ENCODE data around the gene ZNF302.
"Not testable (repeated sequence)": the region's sequence is repeated elsewhere in the genome, so short reads cannot be mapped to it uniquely, and the experiment has no call there.

ZNF302 gene

DNA sequence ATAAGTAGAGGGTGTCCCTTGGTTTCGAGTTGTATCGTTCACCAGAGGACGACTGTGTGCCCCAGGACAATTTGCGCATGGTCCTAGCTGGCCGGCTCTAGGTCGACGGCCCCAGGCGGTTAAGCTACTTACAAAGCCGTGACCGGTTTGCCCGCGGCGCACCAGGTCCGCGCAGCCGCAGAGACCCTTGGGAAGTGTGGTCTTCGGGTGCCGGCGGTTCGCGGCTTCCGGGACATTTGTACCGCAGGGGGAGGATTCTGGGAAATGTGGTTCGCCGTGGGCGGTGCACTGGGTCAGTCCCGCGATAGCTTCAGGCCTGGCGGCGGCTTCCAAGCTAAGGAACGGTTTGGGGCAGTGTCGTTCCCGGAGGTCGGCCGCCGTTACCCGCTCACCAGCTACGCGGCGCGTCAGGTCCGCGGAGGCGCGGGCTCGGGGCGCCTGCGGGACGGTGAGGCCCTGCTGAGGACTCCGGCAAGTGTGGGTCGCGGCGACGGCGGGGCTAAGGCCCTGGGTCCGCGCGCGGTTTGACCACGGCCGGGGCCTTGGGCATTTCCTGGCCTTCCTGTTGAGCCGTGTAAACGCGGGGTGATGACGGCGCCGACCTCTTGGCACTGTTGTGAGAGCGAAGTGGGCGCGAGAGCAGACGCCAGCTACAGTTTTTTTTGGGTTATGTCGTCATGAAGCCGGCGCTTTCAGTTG is at the start of gene ZNF302:
TSS of gene ZNF302 (plus strand) at position 293 of the 699 bp plus-strand sequence. CDS start 1,127 bp downstream, outside the sequence.
- peak; percentile 94 for DNase-seq (ENCODE audit: low read depth in 2 of 2)

DNA sequence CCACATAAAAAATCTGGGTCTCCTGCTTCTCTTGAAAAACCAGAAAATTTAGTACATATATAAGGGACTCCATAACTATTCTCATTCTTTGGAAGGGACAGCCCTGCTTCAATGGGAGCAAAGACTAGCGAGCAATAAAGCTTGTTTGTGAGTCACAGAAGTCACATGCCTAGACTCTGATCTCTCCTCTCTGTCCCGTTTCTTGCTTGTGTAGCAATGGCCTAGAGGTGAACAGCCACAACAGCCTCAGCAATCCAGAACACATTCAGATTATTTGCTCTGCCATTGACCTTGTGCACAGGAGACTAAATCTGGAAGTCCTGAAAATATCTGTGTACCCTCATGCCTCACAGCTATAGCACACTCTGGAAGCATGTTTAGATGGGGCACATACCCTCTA is 43.7 kb upstream of the ZNF302 start:
- DNase-seq (ENCODE audit: low read depth in 2 of 2) = no peak

DNA sequence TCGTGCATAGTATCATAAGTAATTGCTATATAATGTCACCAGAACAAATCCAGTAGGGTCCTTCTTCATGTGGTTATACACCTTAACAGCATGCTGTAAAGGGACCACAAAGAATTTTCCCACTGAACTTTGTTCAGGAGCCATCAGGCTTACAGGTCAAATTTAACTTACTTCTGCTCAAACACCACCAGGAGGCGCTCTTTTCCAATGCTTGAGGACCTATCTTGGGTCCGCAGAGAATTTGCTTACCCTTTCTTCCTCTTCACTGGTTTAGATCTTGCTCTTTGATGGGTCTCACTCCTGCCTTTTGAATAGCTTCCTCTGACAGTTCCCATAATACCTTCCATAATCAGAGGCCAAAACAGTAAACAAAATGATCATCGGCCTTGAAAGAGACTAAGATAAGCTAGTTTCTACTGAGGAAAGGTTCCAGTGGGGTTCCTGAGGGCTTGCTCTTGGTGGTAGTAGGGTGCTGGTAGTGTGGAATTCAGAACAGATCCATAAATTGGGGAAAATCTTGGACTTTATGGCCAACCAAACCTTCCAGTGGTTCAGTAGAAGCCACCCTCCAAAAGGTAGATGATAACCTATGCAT is 37.9 kb upstream of the ZNF302 start:
- peak; percentile 50 to 57 for DNase-seq (ENCODE audit: low read depth in 2 of 2)

DNA sequence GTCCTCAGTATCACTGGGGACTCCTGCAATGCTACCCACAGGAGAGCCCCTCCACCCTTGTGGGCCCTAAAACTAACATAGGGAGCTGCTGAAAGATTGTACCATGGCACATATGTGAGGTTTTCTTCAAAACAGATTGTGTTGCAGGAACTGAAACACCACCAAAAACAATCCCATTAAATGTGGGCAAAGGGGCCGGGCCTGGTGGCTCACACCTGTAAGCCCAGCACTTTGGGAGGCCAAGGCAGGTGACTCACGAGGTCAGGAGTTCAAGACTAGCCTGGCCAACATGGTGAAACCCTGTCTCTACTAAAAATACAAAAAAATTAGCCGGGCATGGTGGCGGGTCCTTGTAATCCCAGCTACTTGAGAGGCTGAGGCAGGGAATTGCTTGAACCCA is 35.2 kb upstream of the ZNF302 start:
- DNase-seq (ENCODE audit: low read depth in 2 of 2) = no peak

DNA sequence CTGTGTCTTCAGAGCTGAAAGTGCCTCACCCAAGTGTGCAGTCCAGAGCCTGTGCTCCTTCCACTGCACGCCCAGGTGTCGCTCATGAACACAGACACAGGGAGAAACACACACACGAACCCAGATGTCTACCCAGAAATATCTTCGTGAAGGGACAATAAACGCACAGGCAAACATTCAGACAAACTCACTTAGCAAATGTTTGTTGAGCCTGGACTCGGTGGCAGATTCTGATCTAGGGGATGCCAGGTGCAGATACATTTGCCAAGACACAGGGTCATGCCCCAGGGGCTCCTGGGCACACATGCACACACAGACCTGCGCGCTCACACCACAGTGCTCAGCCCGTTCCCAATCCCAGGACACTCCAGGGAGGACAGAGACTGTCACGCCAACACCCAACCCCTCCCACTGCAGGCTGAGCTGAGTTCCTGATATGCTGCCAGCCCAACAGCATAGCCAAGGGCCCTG is 32.5 kb upstream of the ZNF302 start:
- DNase-seq (ENCODE audit: low read depth in 2 of 2) = no peak

DNA sequence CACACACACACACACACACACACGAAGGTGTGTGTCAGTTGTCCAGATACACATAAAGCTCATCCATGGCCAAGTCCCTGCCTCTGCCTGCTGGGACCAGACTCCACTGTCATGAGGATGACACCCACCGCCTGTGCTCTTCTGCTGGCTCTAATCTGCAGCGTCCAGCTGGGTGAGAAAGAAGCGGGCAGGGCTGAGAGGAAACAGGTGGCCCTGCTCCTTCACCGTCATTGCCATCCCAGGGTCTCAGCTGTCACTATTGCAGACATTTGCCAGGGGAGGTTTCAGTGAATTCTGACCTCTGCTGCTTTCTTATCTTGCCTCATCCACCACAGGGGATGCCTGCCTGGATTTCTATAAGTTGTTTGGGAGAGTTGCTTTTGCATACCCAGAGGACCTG is 31.9 kb upstream of the ZNF302 start:
- DNase-seq (ENCODE audit: low read depth in 2 of 2) = no peak

DNA sequence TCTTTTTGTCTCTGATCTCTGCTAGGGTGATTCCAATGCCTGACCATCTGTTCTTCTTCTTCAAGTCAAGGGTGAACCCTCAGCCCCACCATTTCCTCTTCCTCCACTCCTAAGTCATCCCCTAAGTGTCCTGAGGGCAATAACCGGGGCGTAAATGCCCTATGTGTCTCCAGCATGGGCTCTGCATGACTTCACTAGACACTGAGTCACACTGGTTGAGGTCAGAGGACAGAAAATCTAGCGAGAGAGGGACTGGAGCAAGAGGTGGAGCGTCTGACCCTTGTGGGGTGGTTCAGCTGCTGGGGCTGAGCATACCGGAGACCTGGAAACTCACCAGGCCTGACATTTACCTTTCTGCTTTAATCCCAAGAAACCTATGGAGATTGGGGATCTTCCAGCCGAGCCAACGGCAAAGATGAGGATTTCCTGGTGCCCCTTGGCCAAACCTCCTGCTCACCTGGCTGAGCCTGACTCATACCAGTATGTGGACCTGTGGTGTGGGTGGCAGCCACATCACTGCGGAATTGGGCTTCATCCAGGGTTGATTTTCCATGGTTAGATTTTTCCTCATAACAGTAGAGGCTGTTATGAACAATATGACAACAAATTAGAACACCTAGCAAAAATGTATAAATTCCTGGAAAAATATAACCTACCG is 27.5 kb upstream of the ZNF302 start:
- no peak for DNase-seq (ENCODE audit: low read depth in 2 of 2)

DNA sequence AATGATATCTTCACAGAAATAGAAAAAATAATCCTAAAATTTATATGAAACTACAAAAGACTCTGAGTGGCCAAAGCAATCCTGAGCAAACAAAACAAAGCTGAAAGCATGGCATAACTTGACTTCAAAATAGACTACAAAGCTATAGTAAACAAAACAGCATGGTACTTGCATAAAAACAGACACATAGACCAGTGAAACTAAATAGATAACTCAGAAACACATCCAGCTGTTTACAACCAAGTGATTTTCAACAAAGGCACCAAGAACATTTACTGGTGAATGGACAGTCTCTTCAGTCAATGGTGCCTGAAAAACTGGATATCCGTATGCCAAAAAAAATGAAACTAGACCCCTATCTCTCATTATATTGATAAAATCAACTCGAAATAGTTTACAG is 25.7 kb upstream of the ZNF302 start:
- DNase-seq (ENCODE audit: low read depth in 2 of 2) = no peak

DNA sequence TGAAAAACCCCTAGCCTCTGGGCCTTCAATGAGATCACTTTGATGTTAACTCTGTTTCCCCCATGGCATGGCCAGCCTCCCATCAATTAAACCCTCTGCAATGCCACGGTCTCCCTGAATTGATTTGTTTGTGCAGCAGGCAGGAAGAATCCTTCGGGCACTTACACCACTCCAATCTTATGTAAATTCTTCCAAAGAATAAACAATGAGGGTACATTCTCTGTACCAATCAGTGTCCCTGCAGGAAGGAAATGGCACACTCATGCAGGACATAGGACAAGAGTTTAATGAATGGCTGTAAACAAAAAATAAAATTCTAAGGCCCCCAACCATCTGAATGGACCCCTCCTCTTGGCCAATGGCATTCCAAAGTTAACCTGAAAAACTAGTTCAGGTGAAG is 22.7 kb upstream of the ZNF302 start:
- no peak for DNase-seq (ENCODE audit: low read depth in 2 of 2)

DNA sequence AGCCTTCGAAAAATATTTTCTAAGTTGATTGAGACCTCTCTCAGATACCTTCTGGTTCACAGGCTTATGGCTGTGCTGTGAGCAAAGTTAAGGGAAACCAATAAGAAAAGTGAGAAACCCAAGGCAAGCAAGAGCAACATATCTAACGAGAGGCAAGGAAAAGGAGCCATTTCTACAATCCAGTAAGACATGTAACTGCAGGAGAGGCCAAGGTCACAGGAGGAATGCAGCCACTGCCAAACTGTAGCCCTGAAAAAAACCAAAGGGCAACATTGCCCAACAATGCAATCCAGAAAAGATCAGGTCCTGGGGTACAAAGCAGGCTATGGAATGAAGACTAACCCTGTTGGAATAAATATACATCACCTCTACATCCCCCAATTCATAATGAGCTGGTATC is 21.8 kb upstream of the ZNF302 start:
- no peak for DNase-seq (ENCODE audit: low read depth in 2 of 2)

DNA sequence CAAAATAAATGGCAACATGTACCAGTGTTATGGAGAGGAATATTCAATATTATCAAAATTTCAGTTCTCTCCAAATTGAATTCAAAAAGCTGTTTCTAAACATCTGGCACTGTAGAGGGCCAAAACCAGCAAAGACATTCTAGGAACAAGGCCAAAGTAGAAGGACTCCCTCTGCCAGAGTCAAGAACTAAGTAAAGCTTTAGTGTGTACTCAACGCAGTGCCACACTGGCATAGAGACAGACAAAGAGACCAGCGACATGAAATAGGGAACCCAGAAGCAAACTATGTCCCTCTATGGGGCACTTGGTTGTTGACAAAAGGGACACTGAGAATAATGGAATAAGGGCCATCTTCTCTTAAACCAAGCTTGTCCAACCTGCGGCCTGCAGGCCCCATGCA is 16.1 kb upstream of the ZNF302 start:
- DNase-seq (ENCODE audit: low read depth in 2 of 2) = no peak

DNA sequence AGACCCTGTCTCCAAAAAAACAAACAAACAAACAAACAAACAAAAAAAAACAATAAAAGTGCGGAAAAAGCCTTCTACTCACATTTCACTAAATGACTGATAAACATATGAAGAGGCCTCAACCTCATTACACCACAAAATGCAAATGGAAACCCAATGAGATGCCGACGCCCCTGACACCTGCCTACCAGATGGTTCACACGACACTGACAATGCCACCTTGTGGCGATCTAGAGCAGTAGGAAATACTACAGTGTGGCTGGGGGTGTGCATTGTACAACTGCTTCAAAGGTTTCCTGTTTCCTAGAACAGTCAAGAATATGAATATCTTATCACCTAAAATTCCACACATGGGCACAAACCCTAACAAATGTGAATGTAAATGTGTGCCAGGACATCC is 14.6 kb upstream of the ZNF302 start:
- DNase-seq (ENCODE audit: low read depth in 2 of 2) = peak in 1 of 2 experiments; percentile 14

DNA sequence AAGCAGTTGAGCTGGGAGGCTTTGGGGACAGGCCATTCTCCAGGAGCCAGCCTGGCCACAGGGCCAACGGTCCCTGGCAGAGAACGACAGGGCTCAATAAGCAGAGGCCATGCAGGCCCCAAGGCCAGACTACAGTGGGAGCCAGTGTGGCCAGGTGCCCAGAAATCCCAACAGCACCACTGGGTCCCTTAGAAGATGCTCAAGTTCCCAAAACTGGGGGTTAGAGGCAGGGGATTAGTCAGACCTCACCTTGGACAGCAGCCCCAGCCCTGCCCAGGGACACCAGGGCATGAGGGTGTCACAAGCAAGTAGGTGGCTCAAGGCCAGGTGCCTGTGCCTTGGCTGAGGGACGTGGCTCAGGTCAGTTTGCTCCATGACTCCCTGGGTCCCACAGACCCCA is 13.3 kb upstream of the ZNF302 start:
- DNase-seq (ENCODE audit: low read depth in 2 of 2) = no peak

DNA sequence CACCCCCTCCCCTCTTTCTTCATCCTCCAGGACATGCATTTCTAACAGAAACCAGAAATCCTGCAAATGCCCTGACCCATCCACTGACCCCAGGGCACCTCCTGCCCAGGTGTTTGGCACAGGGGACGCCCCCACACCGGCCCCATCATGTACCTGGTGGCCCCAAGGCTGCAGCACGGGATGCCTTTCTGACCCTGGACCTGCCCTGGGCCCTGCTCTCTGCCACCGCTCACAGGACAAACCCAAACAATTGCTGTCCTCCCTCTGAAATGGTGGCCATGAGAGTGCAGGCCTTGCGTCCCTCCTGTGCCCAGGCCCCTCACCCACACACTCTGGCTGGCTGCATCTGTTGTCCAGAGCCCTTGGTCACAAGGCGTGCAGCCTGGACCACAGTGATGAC is 12.6 kb upstream of the ZNF302 start:
- no peak for DNase-seq (ENCODE audit: low read depth in 2 of 2)

DNA sequence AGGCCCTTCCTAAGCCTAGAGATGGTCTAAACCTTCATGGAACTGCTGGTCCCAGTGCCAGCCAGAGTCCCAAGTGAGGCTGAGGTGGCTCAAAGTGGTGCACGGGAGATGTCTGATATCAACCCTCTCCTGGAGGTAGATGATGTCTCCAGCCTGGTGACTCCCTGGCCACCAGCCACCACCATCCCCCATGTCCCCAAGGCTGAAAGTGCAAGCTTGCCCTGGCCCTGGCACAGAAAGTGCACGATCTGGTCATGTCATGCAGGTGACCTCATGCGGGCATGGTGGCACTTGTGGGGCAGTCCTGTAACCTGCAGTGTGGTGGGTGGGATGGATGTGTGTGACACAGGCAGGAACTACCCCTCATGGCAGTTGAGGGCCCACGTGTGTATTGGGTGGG is 12.2 kb upstream of the ZNF302 start:
- DNase-seq (ENCODE audit: low read depth in 2 of 2) = not testable (repeated sequence)

DNA sequence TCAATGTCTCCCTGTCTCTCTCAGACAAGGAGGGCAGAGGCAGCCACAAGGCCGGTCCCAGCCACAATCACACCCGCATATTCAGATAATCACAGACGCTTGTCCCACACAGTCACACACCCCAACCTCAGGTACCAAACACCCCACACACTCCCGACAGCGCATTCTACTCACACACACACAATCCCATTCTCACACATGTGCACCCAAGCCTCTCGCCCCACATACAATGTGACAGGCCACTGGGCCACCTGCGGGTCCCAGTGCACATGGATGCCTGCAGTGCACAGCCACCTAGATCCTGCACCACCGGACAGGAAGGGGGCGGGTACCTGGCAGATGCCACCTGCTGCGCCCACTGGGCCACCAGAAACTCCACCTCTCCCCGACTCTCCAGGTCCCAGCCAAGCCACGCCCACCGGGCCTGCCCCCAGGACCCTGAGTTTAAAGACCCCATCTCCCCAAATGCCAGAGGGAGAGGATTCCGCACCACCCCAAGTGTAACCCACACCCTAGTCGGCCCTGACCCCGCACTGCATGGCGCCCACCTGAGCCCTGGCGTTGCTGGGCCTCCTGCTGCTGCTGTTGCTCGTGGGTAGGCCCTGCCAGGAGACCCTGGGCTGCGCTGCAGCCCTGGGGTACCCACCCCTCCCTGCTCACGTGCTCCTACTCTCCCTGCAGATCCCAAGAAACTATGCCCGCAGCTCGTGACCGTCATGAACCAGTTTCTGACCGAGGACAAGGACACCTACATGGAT is 11.1 kb upstream of the ZNF302 start:
- DNase-seq (ENCODE audit: low read depth in 2 of 2) = no peak

DNA sequence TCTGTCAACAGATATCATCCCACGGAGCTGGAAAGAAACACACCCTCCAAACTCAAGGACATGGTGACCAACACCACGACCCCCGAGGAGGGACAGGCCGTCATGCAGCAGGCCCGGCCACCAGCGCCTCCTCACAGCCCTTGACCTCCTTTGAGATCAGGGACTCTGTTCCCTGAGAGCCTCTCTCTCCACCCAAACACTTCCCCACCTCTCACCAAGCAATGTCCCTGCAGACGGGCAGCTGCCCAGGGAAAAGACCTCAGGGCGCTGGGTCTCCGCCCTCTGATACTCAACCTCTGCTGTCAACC is 10.6 kb upstream of the ZNF302 start:
- no peak for DNase-seq (ENCODE audit: low read depth in 2 of 2)

DNA sequence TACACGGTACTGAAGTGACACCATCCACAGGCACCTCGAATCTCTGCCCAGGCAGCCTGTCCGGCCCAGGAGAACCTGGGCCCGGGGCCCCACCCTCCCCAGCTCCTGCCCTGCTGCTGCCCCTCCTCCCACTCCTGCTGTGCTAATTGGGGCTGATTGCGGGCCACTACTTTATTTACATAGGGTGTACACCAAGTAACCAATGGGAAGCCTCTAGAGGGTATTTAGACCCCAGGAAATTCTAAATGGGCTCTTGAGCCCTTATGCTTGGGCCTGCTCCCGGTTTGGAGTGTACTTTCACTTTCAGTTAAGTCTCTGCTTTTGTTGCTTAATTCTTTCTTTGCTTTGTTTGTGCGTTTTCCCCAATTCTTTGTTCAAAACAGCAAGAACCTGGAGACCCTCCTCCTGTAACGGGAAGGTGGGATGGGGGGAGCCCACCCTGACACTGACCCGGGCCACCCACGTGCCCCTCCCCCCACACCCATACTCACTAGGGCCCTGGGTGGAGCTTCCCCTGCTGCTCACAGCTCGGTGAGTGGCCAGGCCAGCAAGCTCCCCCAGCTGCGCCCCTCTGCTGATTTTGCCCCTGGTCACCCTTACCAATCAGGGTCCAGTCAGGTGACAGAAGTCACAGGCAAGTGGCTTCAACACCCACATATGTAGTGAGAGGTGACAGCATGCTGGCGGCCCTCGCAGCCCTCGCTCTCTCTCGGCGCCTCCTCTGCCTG is 10.0 kb upstream of the ZNF302 start:
- no peak for DNase-seq (ENCODE audit: low read depth in 2 of 2)

DNA sequence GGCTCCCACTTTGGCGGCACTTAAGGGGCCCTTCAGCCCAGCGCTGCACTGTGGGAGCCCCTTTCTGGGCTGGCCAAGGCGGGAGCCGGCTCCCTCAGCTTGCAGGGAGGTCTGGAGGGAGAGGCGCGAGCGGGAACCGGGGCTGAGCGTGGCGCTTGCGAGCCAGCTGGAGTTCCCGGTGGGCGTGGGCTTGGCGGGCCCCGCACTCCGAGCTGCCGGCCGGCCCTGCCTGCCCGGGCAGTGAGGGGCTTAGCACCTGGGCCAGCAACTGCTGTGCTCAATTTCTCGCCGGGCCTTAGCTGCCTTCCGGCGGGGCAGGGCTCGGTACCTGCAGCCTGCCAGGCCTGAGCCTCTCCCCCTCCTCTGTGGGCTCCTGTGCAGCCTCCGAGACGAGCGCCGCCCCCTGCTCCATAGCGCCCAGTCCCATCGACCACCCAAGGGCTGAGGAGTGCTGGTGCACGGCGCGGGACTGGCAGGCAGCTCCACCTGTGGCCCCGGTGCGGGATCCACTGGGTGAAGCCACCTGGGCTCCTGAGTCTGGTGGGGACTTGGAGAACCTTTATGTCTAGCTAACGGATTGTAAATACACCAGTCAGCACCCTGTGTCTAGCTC is 9.3 kb upstream of the ZNF302 start:
- not testable (repeated sequence) for DNase-seq (ENCODE audit: low read depth in 2 of 2)

DNA sequence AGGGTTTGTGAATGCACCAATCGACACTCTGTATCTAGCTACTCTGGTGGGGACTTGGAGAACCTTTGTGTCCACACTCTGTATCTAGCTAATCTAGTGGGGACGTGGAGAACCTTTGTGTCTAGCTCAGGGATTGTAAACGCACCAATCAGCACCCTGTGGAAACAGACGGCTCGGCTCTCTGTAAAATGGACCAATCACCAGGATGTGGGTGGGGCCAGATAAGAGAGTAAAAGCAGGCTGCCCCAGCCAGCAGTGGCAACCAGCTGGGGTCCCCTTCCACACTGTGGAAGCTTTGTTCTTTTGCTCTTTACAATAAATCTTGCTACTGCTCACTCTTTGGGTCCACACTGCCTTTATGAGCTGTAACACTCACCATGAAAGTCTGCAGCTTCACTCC is 8.8 kb upstream of the ZNF302 start:
- not testable (repeated sequence) for DNase-seq (ENCODE audit: low read depth in 2 of 2)

DNA sequence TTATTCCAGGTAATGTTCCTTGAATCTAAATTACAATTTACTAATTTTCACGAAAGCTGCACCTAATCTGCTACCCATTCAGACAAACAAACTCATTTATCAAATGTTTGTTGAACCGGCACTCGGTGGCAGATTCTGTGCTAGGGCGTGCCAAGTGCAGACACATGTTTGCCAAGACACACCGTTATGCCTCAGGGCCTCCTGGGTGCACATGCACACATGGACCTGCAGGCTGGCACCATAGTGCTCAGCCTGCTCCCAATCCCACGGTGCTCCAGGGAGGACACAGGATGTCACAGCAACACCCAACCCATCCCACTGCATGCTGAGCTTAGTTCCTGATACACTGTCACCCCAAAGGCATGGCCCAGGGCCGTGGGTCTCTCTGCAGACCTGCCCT is 8.2 kb upstream of the ZNF302 start:
- no peak for DNase-seq (ENCODE audit: low read depth in 2 of 2)

All from stimulated activated CD4-positive, alpha-beta T cell treated with anti-CD3 and anti-CD28 coated beads, Interleukin-12 subunit alpha, Interleukin-12 subunit beta, amount 100 ng/mL, for 24 hours (primary cell).